ENCODE data around the gene NME9.

The NME9 gene

DNA sequence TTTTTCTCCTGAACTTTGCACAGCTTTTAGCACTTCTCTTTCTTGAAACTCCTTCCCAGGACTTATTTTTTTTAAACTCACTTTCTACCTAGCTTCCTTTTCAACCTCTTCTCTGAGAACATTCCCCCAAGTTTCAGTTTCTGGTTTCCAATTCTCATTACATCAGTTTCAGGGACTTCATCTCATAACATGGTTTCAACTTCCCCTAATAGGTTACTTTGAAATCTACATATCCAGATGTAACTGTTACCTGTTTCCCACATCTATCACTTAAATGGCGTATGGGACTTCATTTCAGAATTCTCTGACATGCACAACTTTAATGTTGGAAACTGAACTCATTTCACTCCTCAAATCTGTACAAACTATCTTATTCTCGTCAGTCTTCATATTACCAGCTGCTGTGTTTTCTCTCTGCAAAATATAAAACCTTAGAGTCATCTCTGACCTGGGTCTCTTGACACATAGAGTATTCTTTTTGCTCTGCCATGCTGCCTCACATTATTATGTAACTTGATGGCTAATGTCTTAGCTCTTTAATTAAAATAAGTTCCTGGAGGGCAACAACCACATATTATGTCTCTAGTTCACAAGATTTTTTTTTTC lies 58.4 kb downstream of the NME9 start:
- TF ChIP-seq, protein P1, sequence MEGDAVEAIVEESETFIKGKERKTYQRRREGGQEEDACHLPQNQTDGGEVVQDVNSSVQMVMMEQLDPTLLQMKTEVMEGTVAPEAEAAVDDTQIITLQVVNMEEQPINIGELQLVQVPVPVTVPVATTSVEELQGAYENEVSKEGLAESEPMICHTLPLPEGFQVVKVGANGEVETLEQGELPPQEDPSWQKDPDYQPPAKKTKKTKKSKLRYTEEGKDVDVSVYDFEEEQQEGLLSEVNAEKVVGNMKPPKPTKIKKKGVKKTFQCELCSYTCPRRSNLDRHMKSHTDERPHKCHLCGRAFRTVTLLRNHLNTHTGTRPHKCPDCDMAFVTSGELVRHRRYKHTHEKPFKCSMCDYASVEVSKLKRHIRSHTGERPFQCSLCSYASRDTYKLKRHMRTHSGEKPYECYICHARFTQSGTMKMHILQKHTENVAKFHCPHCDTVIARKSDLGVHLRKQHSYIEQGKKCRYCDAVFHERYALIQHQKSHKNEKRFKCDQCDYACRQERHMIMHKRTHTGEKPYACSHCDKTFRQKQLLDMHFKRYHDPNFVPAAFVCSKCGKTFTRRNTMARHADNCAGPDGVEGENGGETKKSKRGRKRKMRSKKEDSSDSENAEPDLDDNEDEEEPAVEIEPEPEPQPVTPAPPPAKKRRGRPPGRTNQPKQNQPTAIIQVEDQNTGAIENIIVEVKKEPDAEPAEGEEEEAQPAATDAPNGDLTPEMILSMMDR (conservative IDR thresholded peaks at IDR 0.05; ENCODE audit: low read length), result no peak
- no peak for TF ChIP-seq EZH2phosphoT487 (IDR thresholded peaks at IDR 0.05; ENCODE audit: borderline replicate concordance)
- Histone ChIP-seq H3K9me3 (ENCODE audit: insufficient read depth, low read depth, low read length) (no peaks in the 10 kb centered on the region), H3K9ac (ENCODE audit: low read depth, low read length, poor library complexity, severe bottlenecking) (no peak overlapping the region), H3K4me2 (ENCODE audit: low read depth, low read length, poor library complexity, severe bottlenecking) (no peak overlapping the region), H2AFZ (ENCODE audit: low read length) (no peak overlapping the region), H3F3A (ENCODE audit: low read depth) (no peaks in the 10 kb centered on the region), H4K20me1 (ENCODE audit: insufficient read depth, low read length, poor library complexity, severe bottlenecking) (no peaks in the 10 kb centered on the region), H3K4me3 (ENCODE audit: low read length, poor library complexity, severe bottlenecking) (no peak overlapping the region), H3K79me2 (ENCODE audit: insufficient read depth, low read length) (no peaks in the 10 kb centered on the region), H3K9me2 (replicated peaks; ENCODE audit: low read depth, low read length) (no peaks in the 10 kb centered on the region), H3K36me3 (ENCODE audit: insufficient read depth, low read length) (peaks cover 48% of the 10 kb centered on the region; the same call in 1 of the 2 replicates), H3K27me3 (ENCODE audit: insufficient read depth, low read length, poor library complexity, severe bottlenecking) (no peaks in the 10 kb centered on the region), H3K4me1 (ENCODE audit: insufficient read depth, low read length, poor library complexity, severe bottlenecking) (no peaks in the 10 kb centered on the region)

GRCh38 chr3:138270245-138270644 lies 59.4 kb downstream of the NME9 start:
- no peaks in the 10 kb centered on the region for H3K9me2 ChIP-seq (replicated peaks; ENCODE audit: low read depth, low read length)

DNA sequence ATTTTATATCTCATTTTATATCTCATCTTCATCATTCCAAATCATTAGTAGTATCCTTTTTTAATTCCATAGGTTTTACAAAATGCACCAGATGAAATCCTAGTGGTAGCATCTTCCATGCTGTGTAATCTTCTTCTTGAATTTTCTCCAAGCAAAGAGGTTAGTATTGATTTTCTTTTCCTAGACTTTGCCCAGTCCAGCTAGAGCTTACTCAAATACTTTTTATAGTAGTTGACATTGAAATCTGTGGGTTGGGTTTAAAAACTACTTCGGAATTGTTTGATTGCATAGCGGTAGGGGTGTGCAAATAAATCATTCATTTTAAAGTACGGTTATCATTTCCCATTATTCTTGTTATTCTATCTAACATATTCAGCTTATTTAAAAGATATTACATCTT lies 62.6 kb downstream of the NME9 start:
- no peak for TF ChIP-seq EZH2phosphoT487 (IDR thresholded peaks at IDR 0.05; ENCODE audit: borderline replicate concordance)
- TF ChIP-seq, protein P1 (conservative IDR thresholded peaks at IDR 0.05; ENCODE audit: low read length), result no peak
- Histone ChIP-seq H3K79me2 (ENCODE audit: insufficient read depth, low read length) (no peaks in the 10 kb centered on the region), H3K4me2 (ENCODE audit: low read depth, low read length, poor library complexity, severe bottlenecking) (no peak overlapping the region), H3K9me3 (ENCODE audit: insufficient read depth, low read depth, low read length) (no peaks in the 10 kb centered on the region), H3K9me2 (replicated peaks; ENCODE audit: low read depth, low read length) (no peaks in the 10 kb centered on the region), H3F3A (ENCODE audit: low read depth) (no peaks in the 10 kb centered on the region), H4K20me1 (ENCODE audit: insufficient read depth, low read length, poor library complexity, severe bottlenecking) (no peaks in the 10 kb centered on the region), H3K9ac (ENCODE audit: low read depth, low read length, poor library complexity, severe bottlenecking) (no peak overlapping the region), H2AFZ (ENCODE audit: low read length) (no peak overlapping the region), H3K4me1 (ENCODE audit: insufficient read depth, low read length, poor library complexity, severe bottlenecking) (no peaks in the 10 kb centered on the region), H3K36me3 (ENCODE audit: insufficient read depth, low read length) (peaks cover 15% of the 10 kb centered on the region; the same call in 1 of the 2 replicates), H3K27me3 (ENCODE audit: insufficient read depth, low read length, poor library complexity, severe bottlenecking) (no peaks in the 10 kb centered on the region), H3K4me3 (ENCODE audit: low read length, poor library complexity, severe bottlenecking) (no peak overlapping the region)

More at GRCh38 chr3:138270245-138270644, 59.4 kb downstream of the NME9 start:
- Histone ChIP-seq H3K27me3 (ENCODE audit: insufficient read depth, low read length, poor library complexity, severe bottlenecking) (no peaks in the 10 kb centered on the region), H3K9ac (ENCODE audit: low read depth, low read length, poor library complexity, severe bottlenecking) (no peak overlapping the region), H2AFZ (ENCODE audit: low read length) (no peak overlapping the region), H3K79me2 (ENCODE audit: insufficient read depth, low read length) (no peaks in the 10 kb centered on the region), H3F3A (ENCODE audit: low read depth) (no peaks in the 10 kb centered on the region), H3K4me3 (ENCODE audit: low read length, poor library complexity, severe bottlenecking) (no peak overlapping the region), H3K4me2 (ENCODE audit: low read depth, low read length, poor library complexity, severe bottlenecking) (no peak overlapping the region), H3K4me1 (ENCODE audit: insufficient read depth, low read length, poor library complexity, severe bottlenecking) (no peaks in the 10 kb centered on the region), H4K20me1 (ENCODE audit: insufficient read depth, low read length, poor library complexity, severe bottlenecking) (no peaks in the 10 kb centered on the region), H3K9me3 (ENCODE audit: insufficient read depth, low read depth, low read length) (no peaks in the 10 kb centered on the region), H3K36me3 (ENCODE audit: insufficient read depth, low read length) (peaks cover 41% of the 10 kb centered on the region; the same call in 1 of the 2 replicates)
- no peak for TF ChIP-seq EZH2phosphoT487 (IDR thresholded peaks at IDR 0.05; ENCODE audit: borderline replicate concordance)
- TF ChIP-seq, protein P1 (conservative IDR thresholded peaks at IDR 0.05; ENCODE audit: low read length), result peak; percentile 41; the same call in 1 of the 2 replicates
